ENCODE results near the gene DLL3. TPM values are rescaled to one million over a fixed set of nuclear protein-coding genes. Genes with fewer than 3 reads are reported as not detected.

The DLL3 gene
- total RNA-seq, 2 donors from 2014 or later: not detected

- no peak for DNase-seq
- 92 to 95% methylated on average over 10 to 18 of the region's 18 CpGs for WGBS, 2 donors
- no peaks in the 10 kb centered on the region for H3K4me1 ChIP-seq
- H3K27ac ChIP-seq: no peak overlapping the region
- no peak for ATAC-seq
- no peak overlapping the region for H3K4me3 ChIP-seq
- peaks cover 24 to 62% of the 10 kb centered on the region in 2 donors for H3K36me3 ChIP-seq (replicated peaks in 1 of 2; ENCODE audit: insufficient read depth in 1 of 2, low read depth in 2 of 2)
- intact Hi-C loops (cut with DNase I): no loop called here
- TF ChIP-seq CTCF (IDR thresholded peaks at IDR 0.05) (no peak), POLR2A (IDR thresholded peaks at IDR 0.05) (no peak)
- no peaks in the 10 kb centered on the region for H3K9me3 ChIP-seq
- H3K27me3 ChIP-seq: no peaks in the 10 kb centered on the region
Measured at GRCh38 chr19:39465956-39466747, 32.6 kb upstream of the DLL3 start.

- Histone ChIP-seq H3K4me3 (no peak overlapping the region), H3K4me1 (no peaks in the 10 kb centered on the region), H3K27ac (no peak overlapping the region), H3K9me3 (no peaks in the 10 kb centered on the region), H3K36me3 (replicated peaks in 1 of 2; ENCODE audit: insufficient read depth in 1 of 2, low read depth in 2 of 2) (peaks cover 29 to 78% of the 10 kb centered on the region in 2 donors), H3K27me3 (no peaks in the 10 kb centered on the region)
- WGBS, 2 donors: 95% methylated on average over 7 of the region's 7 CpGs; no CpG with 5 or more reads in 1 of the 2 donors
- no peak for ATAC-seq
- TF ChIP-seq CTCF (IDR thresholded peaks at IDR 0.05): no peak
- TF ChIP-seq POLR2A (IDR thresholded peaks at IDR 0.05): no peak
- intact Hi-C loops (cut with DNase I): no loop called here
- no peak for DNase-seq
Measured at GRCh38 chr19:39467941-39468340, 30.8 kb upstream of the DLL3 start.

- 80 to 85% methylated on average over 7 to 9 of the region's 11 CpGs for WGBS, 2 donors
- H3K4me3 ChIP-seq: no peak overlapping the region
- H3K27ac ChIP-seq: no peak overlapping the region
- H3K27me3 ChIP-seq: no peaks in the 10 kb centered on the region
- ATAC-seq: no peak
- no peaks in the 10 kb centered on the region for H3K4me1 ChIP-seq
- TF ChIP-seq POLR2A (IDR thresholded peaks at IDR 0.05): no peak
- no peak for TF ChIP-seq CTCF (IDR thresholded peaks at IDR 0.05)
- intact Hi-C loops (cut with DNase I): no loop called here
- H3K9me3 ChIP-seq: no peaks in the 10 kb centered on the region
- peaks cover 29 to 85% of the 10 kb centered on the region in 2 donors for H3K36me3 ChIP-seq (replicated peaks in 1 of 2; ENCODE audit: insufficient read depth in 1 of 2, low read depth in 2 of 2)
- DNase-seq: no peak
Measured at GRCh38 chr19:39469036-39469435, 29.7 kb upstream of the DLL3 start.

GRCh38 chr19:39469567-39469966, 29.2 kb upstream of the DLL3 start:
- WGBS, 2 donors: 72 to 91% methylated on average over 6 of the region's 6 CpGs
- no peaks in the 10 kb centered on the region for H3K4me1 ChIP-seq
- H3K36me3 ChIP-seq (replicated peaks in 1 of 2; ENCODE audit: insufficient read depth in 1 of 2, low read depth in 2 of 2): peaks cover 35 to 86% of the 10 kb centered on the region in 2 donors
- H3K9me3 ChIP-seq: no peaks in the 10 kb centered on the region
- no peak overlapping the region for H3K4me3 ChIP-seq
- H3K27me3 ChIP-seq: no peaks in the 10 kb centered on the region
- no peak for DNase-seq
- H3K27ac ChIP-seq: no peak overlapping the region
- no peak for ATAC-seq
- intact Hi-C loops (cut with DNase I): no loop called here
- no peak for TF ChIP-seq CTCF (IDR thresholded peaks at IDR 0.05)
- TF ChIP-seq POLR2A (IDR thresholded peaks at IDR 0.05): no peak
